ENCODE measurements around the gene BCR.

The BCR gene

DNA sequence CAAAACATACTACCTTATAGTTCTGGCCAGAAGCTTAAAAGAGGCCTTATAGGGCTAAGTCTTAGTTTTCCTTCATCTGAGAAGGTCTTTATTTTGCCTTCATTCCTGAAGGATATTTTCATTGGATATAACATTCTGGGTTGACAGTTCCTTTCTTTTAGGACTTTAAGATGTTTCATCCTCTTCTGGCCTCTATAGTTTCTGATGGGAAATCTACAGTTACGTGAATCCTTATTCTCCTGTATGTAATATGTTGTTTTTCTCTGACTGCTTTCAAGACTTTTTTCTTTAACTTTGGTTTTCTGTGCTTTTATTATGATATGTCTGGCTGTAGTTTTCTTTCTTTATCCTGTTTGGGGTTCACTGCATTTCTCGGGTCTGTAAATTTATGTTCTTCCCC, 48.2 kb downstream of the BCR start:
- H3K4me3 Mint-ChIP-seq: no peak overlapping the region
- H3K36me3 Mint-ChIP-seq: peaks cover 13% of the 10 kb centered on the region
- peak overlapping the region; percentile 72 for H3K27ac Mint-ChIP-seq
- no peaks in the 10 kb centered on the region for H3K27me3 Mint-ChIP-seq
- H3K9me3 Mint-ChIP-seq (ENCODE audit: low read depth): peaks cover 16% of the 10 kb centered on the region
- H3K4me1 Mint-ChIP-seq (ENCODE audit: low read depth): peaks cover 68% of the 10 kb centered on the region

DNA sequence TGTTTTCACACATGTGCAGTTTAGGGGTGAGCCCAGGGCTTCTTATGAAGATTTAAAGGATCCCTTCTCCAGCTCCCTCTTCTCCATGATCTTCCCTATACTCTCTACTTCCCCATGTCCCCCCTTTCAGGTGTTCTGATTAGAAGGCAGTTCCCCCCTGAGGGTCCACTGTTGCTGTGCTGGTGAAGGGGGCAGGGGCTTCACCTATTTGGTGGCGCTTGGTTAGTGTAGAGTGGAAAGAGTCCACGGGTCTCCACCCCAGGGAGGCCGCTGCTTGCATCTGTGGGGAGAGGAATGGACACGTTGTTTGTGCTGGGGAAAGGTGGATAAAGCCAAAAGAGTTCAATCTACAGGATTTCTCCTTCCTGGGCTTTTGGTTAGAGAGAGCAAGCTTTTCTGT, 49.3 kb downstream of the BCR start:
- H3K27ac Mint-ChIP-seq: no peak overlapping the region
- peaks cover 16% of the 10 kb centered on the region for H3K9me3 Mint-ChIP-seq (ENCODE audit: low read depth)
- H3K4me1 Mint-ChIP-seq (ENCODE audit: low read depth): peaks cover 65% of the 10 kb centered on the region

DNA sequence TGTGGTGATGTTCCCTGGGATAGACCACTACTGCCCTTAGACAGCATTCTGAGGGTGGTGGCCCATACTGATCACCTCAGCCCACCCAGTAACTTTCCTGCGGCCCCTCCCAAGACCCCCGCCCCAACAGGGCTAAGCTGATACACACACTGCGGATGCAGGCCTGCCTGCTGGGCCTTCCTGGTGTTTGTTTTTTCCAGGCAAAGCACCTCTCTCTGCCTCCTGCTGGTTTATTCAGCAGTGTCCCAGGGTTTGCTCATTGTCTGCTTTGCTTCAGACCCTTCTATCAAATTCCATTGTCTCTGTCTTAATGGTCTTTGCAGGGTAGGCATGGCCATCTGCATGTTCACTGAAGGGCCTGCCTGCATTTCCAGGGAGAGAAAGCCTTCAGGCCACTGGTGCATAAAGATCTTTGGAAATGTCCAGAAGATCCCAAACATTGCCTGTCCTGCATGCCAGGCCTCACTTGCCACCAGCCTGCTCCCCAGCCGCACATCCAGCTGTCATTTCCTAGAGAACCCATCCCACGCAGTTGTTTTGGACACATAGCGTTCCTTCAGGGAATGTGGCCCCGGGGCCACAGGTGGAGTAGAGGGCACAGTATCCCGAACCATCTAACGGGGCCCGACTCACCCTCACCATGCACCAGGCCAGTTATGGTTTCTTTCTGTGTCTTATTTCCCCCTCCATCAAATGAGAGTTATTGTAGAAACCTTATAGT, 50.2 kb downstream of the BCR start:
- H3K36me3 Mint-ChIP-seq: peaks cover 17% of the 10 kb centered on the region

More for the DNA sequence above, 49.3 kb downstream of the BCR start:
- H3K36me3 Mint-ChIP-seq: peaks cover 15% of the 10 kb centered on the region
- no peak overlapping the region for H3K4me3 Mint-ChIP-seq
- no peaks in the 10 kb centered on the region for H3K27me3 Mint-ChIP-seq

DNA sequence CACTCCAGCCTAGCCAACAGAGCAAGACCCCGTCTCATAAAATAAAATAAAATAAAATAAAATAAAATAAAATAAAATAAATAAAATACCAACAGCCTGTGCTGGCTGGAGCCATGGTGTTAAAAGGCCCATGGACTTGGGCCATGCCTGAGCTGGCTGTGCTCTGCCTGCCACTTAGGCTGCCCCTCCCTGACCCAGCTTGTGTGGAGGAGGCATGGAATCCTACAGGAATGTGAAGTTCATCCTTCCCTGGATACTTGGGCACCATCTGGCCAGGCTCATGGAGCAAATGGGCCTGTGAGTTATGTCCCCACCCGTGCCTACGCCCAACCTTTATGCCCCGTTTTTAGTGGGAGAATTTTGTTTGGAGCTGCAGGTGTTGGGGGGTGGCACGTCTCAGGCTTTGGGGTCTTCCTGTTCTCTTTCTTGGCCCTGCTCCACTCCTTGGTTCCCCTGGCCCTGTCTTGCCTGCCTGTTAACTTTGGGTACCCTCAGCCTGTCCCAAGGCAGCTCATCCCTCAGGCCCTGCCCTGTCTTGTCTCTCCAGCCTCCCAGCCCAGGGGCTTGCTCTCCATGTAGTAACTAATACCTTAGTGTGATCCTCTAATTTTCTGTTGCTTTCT, 51.3 kb downstream of the BCR start:
- Mint-ChIP-seq H3K4me3 (no peak overlapping the region), H3K9me3 (ENCODE audit: low read depth) (peaks cover 16% of the 10 kb centered on the region), H3K36me3 (peaks cover 17% of the 10 kb centered on the region), H3K27ac (peak overlapping the region; percentile 58), H3K4me1 (ENCODE audit: low read depth) (peaks cover 57% of the 10 kb centered on the region), H3K27me3 (no peaks in the 10 kb centered on the region)

More for the DNA sequence above, 50.2 kb downstream of the BCR start:
- H3K27ac Mint-ChIP-seq: peak overlapping the region; percentile 41
- no peaks in the 10 kb centered on the region for H3K27me3 Mint-ChIP-seq
- H3K4me3 Mint-ChIP-seq: no peak overlapping the region
- peaks cover 16% of the 10 kb centered on the region for H3K9me3 Mint-ChIP-seq (ENCODE audit: low read depth)
- H3K4me1 Mint-ChIP-seq (ENCODE audit: low read depth): peaks cover 60% of the 10 kb centered on the region

DNA sequence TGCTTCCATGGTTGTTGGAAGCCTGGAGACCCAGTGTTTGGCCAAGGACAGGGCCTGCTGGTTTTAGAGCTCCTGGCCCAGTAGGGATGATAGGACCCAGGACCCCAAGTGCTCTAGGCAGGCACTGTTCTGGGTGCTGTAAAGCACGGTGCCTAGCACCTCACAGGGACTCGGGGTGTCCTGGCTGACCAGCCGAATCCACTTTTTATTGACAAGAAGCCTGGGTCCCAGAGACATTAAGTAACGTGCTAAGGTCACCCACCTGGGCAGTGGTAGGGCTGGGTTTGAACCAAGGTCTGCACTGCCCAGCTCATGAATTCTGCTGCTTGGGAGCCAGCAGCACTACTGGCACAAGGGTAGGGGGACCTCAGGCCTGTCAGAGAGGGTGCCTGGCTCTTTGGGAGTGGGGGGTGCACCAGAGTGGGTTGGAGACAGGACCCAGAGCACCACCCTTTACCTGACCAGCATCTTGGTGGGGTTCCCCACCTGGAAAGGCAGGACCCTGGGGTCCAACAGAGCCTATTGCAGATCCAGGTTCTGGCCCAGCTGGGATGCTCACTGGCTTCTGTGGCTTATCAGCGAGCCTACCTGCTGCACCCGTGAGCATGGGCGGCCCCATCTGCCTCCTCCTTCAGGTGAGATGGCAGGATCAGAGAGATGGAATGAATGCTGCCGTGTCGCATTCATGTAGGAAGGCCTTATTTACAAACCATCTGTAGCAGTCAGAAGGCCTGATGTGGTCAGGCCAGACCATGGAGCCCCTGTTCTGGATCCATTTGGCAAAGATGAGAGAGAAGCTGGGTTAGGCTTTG, 52.0 kb downstream of the BCR start:
- peaks cover 16% of the 10 kb centered on the region for H3K9me3 Mint-ChIP-seq (ENCODE audit: low read depth)
- H3K4me3 Mint-ChIP-seq: no peak overlapping the region
- H3K27me3 Mint-ChIP-seq: no peaks in the 10 kb centered on the region
- peak overlapping the region; percentile 58 for H3K27ac Mint-ChIP-seq
- peaks cover 17% of the 10 kb centered on the region for H3K36me3 Mint-ChIP-seq
- peaks cover 57% of the 10 kb centered on the region for H3K4me1 Mint-ChIP-seq (ENCODE audit: low read depth)

DNA sequence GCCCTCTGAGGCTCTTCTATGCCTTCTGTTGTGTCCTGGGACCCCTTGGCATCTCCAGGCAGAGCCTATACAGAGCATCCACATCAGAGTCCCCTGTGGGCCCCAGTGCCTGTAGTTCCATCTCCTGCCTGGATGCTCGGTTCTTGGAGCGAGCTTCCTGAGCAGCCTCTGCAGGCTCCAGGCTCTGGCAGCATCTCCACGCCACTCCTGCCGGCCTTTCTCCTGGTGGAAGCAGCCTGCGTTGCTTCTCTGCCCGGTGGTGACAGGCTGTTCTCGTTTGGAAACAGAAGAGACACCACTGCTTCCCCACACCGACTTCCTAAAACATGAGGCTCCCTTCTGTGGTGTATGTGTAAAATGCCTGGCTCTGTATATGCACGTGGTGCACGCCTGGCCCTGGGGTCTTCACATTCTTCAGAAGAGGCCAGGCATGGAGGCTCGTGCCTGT, 52.8 kb downstream of the BCR start:
- no peak overlapping the region for H3K4me3 Mint-ChIP-seq
- H3K4me1 Mint-ChIP-seq (ENCODE audit: low read depth): peaks cover 57% of the 10 kb centered on the region
- H3K36me3 Mint-ChIP-seq: peaks cover 16% of the 10 kb centered on the region
- peaks cover 11% of the 10 kb centered on the region for H3K9me3 Mint-ChIP-seq (ENCODE audit: low read depth)
- no peaks in the 10 kb centered on the region for H3K27me3 Mint-ChIP-seq
- peak overlapping the region; percentile 46 for H3K27ac Mint-ChIP-seq

DNA sequence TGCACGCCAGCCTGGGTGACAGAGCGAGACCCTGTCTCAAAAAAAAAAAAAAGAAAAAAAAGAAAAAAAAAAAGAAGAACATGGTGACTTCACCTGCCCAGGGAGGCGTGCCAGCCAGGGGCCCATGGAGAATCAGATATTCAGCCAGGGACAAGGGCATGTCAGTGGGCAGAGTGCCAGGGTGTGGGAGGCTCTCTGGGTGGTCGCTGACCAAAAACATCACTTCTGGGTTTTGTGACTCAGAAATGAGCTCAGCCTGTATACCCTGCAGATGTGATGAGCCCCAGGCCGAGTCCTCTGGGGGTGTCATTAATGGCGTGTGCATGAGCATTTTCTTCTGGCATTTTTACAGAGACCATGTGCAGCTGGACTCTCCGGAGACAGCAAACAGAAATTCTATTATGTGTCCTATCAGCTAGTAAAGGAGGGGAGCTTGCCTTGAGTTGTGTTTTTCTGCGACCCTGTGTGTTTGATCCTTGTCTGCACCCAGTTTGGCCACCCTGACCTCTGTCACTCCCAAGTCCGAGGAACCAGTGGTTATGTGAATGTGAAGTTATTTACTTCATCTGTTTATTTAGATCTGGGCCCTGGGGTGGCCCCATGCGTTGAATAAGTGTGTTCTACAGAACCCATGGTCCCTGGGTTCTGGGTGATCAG, 53.6 kb downstream of the BCR start:
- Mint-ChIP-seq H3K27me3 (no peaks in the 10 kb centered on the region), H3K4me1 (ENCODE audit: low read depth) (peaks cover 57% of the 10 kb centered on the region), H3K36me3 (peaks cover 8% of the 10 kb centered on the region), H3K4me3 (no peak overlapping the region), H3K27ac (peak overlapping the region; percentile 86), H3K9me3 (ENCODE audit: low read depth) (peaks cover 3% of the 10 kb centered on the region)

DNA sequence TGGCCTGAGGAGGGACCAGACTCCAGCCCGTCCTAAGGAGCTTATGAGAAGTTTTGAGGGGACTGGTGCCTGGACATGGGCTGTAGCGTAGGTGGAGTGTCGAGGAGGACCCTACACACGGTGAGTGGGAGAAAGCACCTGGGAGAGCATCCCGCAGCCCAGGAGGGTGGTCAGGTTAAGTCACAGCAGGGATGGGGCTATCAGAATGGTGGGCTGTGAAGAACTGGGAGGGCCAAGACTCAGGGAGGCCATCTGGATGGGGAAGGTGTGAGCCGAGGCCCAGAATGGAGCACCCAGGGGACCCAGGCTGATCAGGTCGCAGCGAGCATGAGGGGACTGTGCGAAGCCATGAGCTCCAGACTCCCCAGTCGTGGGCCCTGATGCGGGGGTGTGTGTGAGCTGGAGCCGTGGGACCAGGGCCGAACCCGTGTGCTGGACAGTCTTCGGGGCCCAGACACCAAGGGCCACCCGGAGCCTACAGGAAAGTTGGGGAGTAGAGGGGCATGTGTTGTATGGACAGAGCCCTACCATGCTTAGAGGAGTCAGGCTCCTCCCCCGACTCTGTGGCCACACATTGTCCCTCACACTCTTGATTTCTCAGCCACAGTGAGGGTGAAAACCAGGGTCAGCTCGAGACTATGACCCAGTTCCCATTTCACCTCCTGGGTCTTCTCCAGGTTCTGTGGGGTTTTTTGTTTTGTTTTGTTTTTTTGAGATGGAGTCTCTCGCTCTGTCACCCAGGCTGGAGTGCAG, 54.3 kb downstream of the BCR start:
- peak overlapping the region; percentile 86 for H3K27ac Mint-ChIP-seq
- no peak overlapping the region for H3K4me3 Mint-ChIP-seq
- no peaks in the 10 kb centered on the region for H3K27me3 Mint-ChIP-seq
- peaks cover 54% of the 10 kb centered on the region for H3K4me1 Mint-ChIP-seq (ENCODE audit: low read depth)
- peaks cover 4% of the 10 kb centered on the region for H3K36me3 Mint-ChIP-seq
- no peaks in the 10 kb centered on the region for H3K9me3 Mint-ChIP-seq (ENCODE audit: low read depth)

DNA sequence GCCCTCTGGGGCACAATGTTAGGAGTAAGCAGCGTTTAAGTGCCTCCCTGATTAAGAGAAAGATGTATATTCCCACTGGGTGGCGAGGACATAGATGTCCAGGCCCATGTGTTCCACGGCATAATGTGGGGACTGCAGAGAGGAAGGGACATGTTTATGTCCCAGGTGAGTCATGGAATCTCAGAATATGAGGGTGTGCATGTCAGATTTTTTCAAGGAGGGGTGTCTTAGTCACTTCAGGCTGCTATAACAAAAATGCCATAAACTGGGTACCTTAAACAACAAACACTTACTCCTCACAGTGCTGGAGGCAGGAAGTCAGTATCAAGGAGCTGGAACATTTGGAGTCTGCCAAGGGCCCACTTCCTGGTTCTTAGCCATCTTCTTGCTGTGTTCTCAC, 55.1 kb downstream of the BCR start:
- no peak overlapping the region for H3K4me3 Mint-ChIP-seq

DNA sequence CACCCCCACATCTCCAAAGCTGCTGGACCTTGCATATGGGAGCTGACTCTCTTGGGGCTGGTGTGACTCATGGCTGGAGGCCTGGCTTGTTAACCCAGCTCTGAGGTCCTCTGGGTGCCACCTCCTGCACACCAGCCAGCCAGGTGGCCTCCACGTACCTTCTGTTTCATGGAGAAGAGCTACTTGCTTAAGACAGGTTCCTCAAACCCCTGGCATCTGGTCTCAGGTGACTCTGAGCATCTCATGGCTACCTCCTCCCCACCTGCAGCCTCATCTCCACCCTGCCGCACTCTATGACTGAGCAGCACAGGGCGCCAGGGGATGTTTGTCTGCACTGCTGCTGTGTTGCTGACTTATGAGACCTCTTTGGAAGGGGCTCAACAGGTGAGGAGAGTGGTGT, 55.7 kb downstream of the BCR start:
- Mint-ChIP-seq H3K4me3 (no peak overlapping the region), H3K9me3 (ENCODE audit: low read depth) (no peaks in the 10 kb centered on the region), H3K27ac (peak overlapping the region; percentile 66), H3K27me3 (no peaks in the 10 kb centered on the region), H3K36me3 (peaks cover 4% of the 10 kb centered on the region), H3K4me1 (ENCODE audit: low read depth) (peaks cover 56% of the 10 kb centered on the region)

More for the DNA sequence above, 55.1 kb downstream of the BCR start:
- Mint-ChIP-seq H3K36me3 (peaks cover 4% of the 10 kb centered on the region), H3K9me3 (ENCODE audit: low read depth) (no peaks in the 10 kb centered on the region), H3K4me1 (ENCODE audit: low read depth) (peaks cover 51% of the 10 kb centered on the region), H3K27ac (peak overlapping the region; percentile 64), H3K27me3 (no peaks in the 10 kb centered on the region)

DNA sequence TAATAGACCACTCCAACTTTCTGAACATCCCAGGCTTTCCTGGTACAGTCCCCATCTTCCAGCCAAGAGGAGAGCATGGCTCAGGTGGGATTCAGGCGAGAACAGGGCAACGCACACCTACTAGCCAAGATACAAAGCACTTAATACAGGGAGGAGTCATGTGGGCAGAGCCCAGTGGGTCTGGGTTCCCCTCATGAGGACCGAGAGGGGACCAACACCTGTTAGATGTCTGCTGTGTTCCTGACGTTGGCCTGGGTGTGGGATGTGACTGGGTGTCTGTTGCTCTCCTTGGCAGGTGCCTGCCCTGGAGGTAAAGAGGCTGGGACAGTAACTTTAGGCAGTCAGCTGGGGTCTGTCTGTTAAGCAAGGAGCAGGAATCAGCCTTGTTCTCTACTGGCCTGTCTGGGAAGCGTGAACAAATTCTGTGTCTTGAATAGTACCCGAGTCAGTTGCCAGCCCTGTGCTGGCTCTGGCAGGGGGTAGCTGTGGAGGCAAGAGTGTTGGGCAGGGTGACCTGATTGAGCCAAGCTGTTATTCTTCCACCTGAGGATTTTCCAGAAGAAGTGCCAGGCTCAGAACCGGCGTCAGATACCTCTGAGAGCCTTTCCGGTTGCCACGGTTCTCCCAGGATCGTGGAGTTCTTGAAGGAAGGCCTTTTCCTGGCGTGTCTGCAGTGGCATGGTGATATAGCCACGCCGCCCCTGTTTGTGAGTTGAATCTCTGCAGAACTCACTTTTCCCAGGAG, 56.3 kb downstream of the BCR start:
- H3K4me3 Mint-ChIP-seq: no peak overlapping the region
- peaks cover 59% of the 10 kb centered on the region for H3K4me1 Mint-ChIP-seq (ENCODE audit: low read depth)
- peak overlapping the region; percentile 66 for H3K27ac Mint-ChIP-seq
- H3K36me3 Mint-ChIP-seq: peaks cover 4% of the 10 kb centered on the region
- H3K27me3 Mint-ChIP-seq: no peaks in the 10 kb centered on the region
- no peaks in the 10 kb centered on the region for H3K9me3 Mint-ChIP-seq (ENCODE audit: low read depth)

DNA sequence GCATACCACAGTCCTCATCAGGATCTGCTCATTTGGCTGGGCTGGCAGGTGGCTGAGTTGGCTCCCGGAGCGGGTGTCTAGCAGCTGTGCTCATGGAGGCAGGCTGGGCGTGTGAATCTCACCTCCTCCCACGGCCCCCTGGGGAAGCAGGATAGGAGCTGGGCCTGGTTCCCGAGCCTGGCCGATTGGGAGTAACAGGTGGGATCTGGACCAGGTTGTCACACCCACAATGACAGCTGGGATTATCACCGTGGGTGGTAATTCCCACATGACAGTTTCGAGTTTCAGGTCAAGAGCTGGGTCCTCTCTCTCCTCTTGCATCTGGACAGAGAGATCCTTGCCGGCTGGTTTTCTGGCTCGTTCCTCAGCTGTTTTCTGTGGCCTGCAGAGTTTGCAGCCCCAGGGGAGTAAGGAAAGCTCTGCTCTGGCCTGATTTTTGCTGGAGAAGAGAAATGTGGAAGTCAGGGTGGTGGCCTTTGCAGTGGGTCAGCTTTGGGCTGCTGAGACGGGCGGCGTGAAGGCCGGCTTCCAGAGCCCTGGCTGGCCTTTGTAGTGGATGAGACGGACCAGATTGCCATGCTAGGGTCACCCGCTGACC, 57.0 kb downstream of the BCR start:
- Mint-ChIP-seq H3K4me3 (no peak overlapping the region), H3K27me3 (no peaks in the 10 kb centered on the region), H3K36me3 (peaks cover 4% of the 10 kb centered on the region), H3K27ac (peak overlapping the region; percentile 69), H3K9me3 (ENCODE audit: low read depth) (no peaks in the 10 kb centered on the region), H3K4me1 (ENCODE audit: low read depth) (peaks cover 62% of the 10 kb centered on the region)

DNA sequence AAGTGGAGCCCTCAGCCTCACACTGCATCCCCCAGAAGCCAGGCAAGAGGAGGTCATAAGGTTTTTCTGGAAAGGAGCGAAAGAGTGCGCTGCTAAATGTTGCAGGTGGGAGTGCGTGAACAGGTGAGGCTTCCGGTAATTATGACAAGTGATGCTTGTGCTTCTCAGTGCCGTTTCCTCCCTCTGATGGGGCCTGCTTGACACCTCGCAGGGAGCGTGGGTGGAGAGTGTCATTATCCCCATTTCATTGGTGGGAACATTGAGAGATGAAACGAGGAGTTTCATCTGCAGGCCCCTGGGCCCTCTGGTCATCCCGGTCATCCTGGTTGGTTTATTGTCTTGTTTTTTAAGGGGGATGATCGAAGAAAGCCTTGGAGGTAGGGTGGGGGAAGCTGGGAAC, 57.5 kb downstream of the BCR start:
- H3K36me3 Mint-ChIP-seq: peaks cover 4% of the 10 kb centered on the region
- H3K4me1 Mint-ChIP-seq (ENCODE audit: low read depth): peaks cover 65% of the 10 kb centered on the region
- H3K27ac Mint-ChIP-seq: peak overlapping the region; percentile 69
- no peak overlapping the region for H3K4me3 Mint-ChIP-seq
- no peaks in the 10 kb centered on the region for H3K27me3 Mint-ChIP-seq
- H3K9me3 Mint-ChIP-seq (ENCODE audit: low read depth): no peaks in the 10 kb centered on the region
